K562 (cell line): Measurements from ENCODE around the gene VPS37D. TPM values are rescaled to one million over a fixed set of nuclear protein-coding genes. Genes with fewer than 3 reads are reported as not detected.

ENCODE experiments used
- HMG20A ChIP-seq: fragments of 450-650 bp; formaldehyde crosslinking; conservative IDR thresholded peaks from 2 replicates; pipeline ENCODE4 v1.4.0; 2020; ENCODE audit warnings: mild to moderate bottlenecking, mixed read lengths
- NFRKB ChIP-seq: fragments of 450-650 bp; IDR thresholded peaks from 2 replicates; pipeline ENCODE4 v1.6.1; 2016; ENCODE audit warnings: low read depth
- NRF1 ChIP-seq, 2 experiments: fragments of 450-650 bp; IDR thresholded peaks in 1 of 2; conservative IDR thresholded peaks in 1 of 2; 2 replicates each; pipeline ENCODE4 v1.6.1; 2014; ENCODE audit warnings: mild to moderate bottlenecking in 2 of 2
- PHTF2 ChIP-seq: fragments of 250-450 bp; sonication (Bioruptor Pico); IDR thresholded peaks from 2 replicates; pipeline ENCODE4 v1.5.0; 2021; ENCODE audit warnings: mild to moderate bottlenecking
- POLR2A ChIP-seq: fragments of 450-650 bp; conservative IDR thresholded peaks from 2 replicates; pipeline ENCODE4 v1.6.1; 2016
- RBM15 ChIP-seq: fragments of 200-400 bp; formaldehyde crosslinking; IDR thresholded peaks from 2 replicates; pipeline ENCODE4 v1.6.1; 2018; ENCODE audit warnings: mild to moderate bottlenecking, low read length, moderate library complexity; ENCODE audit not compliant: insufficient read depth
- YY1 ChIP-seq, 3 experiments: IDR thresholded peaks; 2 replicates each; pipeline ENCODE4 v1.6.1; 2011; ENCODE audit warnings: low read length in 2 of 3, mild to moderate bottlenecking in 2 of 3, moderate library complexity in 2 of 3, borderline replicate concordance in 1 of 3, control low read depth in 1 of 3, low read depth in 1 of 3; ENCODE audit not compliant: insufficient read depth in 3 of 3, insufficient replicate concordance in 2 of 3, control insufficient read depth in 1 of 3, insufficient read length in 1 of 3; ENCODE audit errors: extremely low read depth in 1 of 3
- ZHX1 ChIP-seq: fragments of 150-350 bp; conservative IDR thresholded peaks from 2 replicates; pipeline ENCODE4 v1.6.1; 2014; ENCODE audit warnings: low read length
- ZNF41 ChIP-seq: fragments of 250-450 bp; sonication (Bioruptor Pico); conservative IDR thresholded peaks from 2 replicates; pipeline ENCODE4 v1.4.0; 2020; ENCODE audit warnings: mild to moderate bottlenecking
- polyA plus RNA-seq, 8 experiments: library from polyadenylated mRNA; depleted of rRNA in 4 of 8; stranded (reverse) in 5 of 8; unstranded in 3 of 8; fragments of >200 nt; fragmentation: Nextera tagmentation in 2 of 8; fragmentation: Illumina TruSeq in 1 of 8; extraction: Ambion mirVana in 2 of 8; extraction: Trizol in 1 of 8; gene quantifications; 2 replicates each; pipeline versions ENCODE4 v1.2.1 to v1.2.3, GENCODE V29; 2011 to 2014; ENCODE audit warnings: inconsistent platforms in 1 of 8, missing spikeins in 1 of 8
- total RNA-seq, 7 experiments: library from RNA; depleted of rRNA in 6 of 7; stranded (reverse); fragments of >200 nt in 6 of 7; fragmentation: Illumina TruSeq in 2 of 7; extraction: Trizol in 2 of 7; gene quantifications; 2 replicates each; pipeline versions ENCODE4 v1.2.1 to v1.2.3, GENCODE V29; 2011 to 2021; ENCODE audit warnings: low replicate concordance in 1 of 7
- TF ChIP-seq, protein P1 (sequence below): sonication (generic); formaldehyde crosslinking; IDR thresholded peaks from 2 replicates; pipeline ENCODE4 v1.8.1; 2023; ENCODE audit warnings: mild to moderate bottlenecking, missing genetic modification reagents
- TF ChIP-seq, protein P2 (sequence below): fragments of 250-450 bp; sonication (Bioruptor Pico); IDR thresholded peaks from 2 replicates; pipeline ENCODE4 v1.8.0; 2021; ENCODE audit warnings: moderate library complexity, mild to moderate bottlenecking, inconsistent platforms
- TF ChIP-seq, protein P3 (sequence below): conservative IDR thresholded peaks from 2 replicates; pipeline ENCODE4 v1.6.1; 2011; ENCODE audit warnings: low read depth, mild to moderate bottlenecking, low read length; ENCODE audit not compliant: control insufficient read depth
- TF ChIP-seq, protein P4 (sequence below): sonication (generic); formaldehyde crosslinking; IDR thresholded peaks from 2 replicates; pipeline ENCODE4 v1.8.0; 2023; ENCODE audit warnings: mild to moderate bottlenecking, missing genetic modification reagents

Gene VPS37D
- total and polyA plus RNA-seq, 9 of the 15 experiments (the other 6 are each of a cell fraction or from before 2014, with no cell fraction given) = 0.25 to 2.3 (median 1.0) TPM; not detected in 3

- TF ChIP-seq, protein P1, sequence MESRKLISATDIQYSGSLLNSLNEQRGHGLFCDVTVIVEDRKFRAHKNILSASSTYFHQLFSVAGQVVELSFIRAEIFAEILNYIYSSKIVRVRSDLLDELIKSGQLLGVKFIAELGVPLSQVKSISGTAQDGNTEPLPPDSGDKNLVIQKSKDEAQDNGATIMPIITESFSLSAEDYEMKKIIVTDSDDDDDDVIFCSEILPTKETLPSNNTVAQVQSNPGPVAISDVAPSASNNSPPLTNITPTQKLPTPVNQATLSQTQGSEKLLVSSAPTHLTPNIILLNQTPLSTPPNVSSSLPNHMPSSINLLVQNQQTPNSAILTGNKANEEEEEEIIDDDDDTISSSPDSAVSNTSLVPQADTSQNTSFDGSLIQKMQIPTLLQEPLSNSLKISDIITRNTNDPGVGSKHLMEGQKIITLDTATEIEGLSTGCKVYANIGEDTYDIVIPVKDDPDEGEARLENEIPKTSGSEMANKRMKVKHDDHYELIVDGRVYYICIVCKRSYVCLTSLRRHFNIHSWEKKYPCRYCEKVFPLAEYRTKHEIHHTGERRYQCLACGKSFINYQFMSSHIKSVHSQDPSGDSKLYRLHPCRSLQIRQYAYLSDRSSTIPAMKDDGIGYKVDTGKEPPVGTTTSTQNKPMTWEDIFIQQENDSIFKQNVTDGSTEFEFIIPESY = 0 out of 2 replicates have a peak, but pooled peaks have one; percentile 7
- TF ChIP-seq RBM15 (no peak), HMG20A (CRISPR knock-in tag) (no peak), NFRKB (no peak), YY1 (IDR thresholded peaks at IDR 0.05; ENCODE audit: borderline replicate concordance in 1 of 3, control insufficient read depth in 1 of 3, extremely low read depth in 1 of 3, insufficient read depth in 3 of 3, insufficient read length in 1 of 3, insufficient replicate concordance in 2 of 3, low read depth in 1 of 3, low read length in 2 of 3) (peak; percentile 56 to 90 (median 81)), ZHX1 (no peak), POLR2A (peak; percentile 82), NRF1 (conservative IDR thresholded peaks at IDR 0.05 in 1 of 2, IDR thresholded peaks at IDR 0.05 in 1 of 2) (peak; percentile 86 to 88), PHTF2 (CRISPR knock-in tag) (no peak), ZNF41 (no peak)
- TF ChIP-seq, protein P2, sequence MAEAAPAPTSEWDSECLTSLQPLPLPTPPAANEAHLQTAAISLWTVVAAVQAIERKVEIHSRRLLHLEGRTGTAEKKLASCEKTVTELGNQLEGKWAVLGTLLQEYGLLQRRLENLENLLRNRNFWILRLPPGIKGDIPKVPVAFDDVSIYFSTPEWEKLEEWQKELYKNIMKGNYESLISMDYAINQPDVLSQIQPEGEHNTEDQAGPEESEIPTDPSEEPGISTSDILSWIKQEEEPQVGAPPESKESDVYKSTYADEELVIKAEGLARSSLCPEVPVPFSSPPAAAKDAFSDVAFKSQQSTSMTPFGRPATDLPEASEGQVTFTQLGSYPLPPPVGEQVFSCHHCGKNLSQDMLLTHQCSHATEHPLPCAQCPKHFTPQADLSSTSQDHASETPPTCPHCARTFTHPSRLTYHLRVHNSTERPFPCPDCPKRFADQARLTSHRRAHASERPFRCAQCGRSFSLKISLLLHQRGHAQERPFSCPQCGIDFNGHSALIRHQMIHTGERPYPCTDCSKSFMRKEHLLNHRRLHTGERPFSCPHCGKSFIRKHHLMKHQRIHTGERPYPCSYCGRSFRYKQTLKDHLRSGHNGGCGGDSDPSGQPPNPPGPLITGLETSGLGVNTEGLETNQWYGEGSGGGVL (CRISPR knock-in tag) = no peak
- TF ChIP-seq, protein P3, sequence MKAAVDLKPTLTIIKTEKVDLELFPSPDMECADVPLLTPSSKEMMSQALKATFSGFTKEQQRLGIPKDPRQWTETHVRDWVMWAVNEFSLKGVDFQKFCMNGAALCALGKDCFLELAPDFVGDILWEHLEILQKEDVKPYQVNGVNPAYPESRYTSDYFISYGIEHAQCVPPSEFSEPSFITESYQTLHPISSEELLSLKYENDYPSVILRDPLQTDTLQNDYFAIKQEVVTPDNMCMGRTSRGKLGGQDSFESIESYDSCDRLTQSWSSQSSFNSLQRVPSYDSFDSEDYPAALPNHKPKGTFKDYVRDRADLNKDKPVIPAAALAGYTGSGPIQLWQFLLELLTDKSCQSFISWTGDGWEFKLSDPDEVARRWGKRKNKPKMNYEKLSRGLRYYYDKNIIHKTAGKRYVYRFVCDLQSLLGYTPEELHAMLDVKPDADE = peak; percentile 73; the same call in 1 of the 2 replicates
- TF ChIP-seq, protein P4, sequence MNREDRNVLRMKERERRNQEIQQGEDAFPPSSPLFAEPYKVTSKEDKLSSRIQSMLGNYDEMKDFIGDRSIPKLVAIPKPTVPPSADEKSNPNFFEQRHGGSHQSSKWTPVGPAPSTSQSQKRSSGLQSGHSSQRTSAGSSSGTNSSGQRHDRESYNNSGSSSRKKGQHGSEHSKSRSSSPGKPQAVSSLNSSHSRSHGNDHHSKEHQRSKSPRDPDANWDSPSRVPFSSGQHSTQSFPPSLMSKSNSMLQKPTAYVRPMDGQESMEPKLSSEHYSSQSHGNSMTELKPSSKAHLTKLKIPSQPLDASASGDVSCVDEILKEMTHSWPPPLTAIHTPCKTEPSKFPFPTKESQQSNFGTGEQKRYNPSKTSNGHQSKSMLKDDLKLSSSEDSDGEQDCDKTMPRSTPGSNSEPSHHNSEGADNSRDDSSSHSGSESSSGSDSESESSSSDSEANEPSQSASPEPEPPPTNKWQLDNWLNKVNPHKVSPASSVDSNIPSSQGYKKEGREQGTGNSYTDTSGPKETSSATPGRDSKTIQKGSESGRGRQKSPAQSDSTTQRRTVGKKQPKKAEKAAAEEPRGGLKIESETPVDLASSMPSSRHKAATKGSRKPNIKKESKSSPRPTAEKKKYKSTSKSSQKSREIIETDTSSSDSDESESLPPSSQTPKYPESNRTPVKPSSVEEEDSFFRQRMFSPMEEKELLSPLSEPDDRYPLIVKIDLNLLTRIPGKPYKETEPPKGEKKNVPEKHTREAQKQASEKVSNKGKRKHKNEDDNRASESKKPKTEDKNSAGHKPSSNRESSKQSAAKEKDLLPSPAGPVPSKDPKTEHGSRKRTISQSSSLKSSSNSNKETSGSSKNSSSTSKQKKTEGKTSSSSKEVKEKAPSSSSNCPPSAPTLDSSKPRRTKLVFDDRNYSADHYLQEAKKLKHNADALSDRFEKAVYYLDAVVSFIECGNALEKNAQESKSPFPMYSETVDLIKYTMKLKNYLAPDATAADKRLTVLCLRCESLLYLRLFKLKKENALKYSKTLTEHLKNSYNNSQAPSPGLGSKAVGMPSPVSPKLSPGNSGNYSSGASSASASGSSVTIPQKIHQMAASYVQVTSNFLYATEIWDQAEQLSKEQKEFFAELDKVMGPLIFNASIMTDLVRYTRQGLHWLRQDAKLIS (CRISPR knock-in tag) = no peak
These were observed 43.6 kb upstream of the VPS37D start, which contains the start of gene MLXIPL (continued) for GRCh38 chr7:73623798-73624668.
